ENCODE results near the gene KIAA0513. TPM values are rescaled to one million over a fixed set of nuclear protein-coding genes. Genes with fewer than 3 reads are reported as not detected.
A peak's percentile ranks its signal among the peaks of the same experiment; 100 is the strongest.

Gene KIAA0513
- total and polyA plus RNA-seq, 10 donors: 1.7 to 30.0 (median 21.9) TPM

- Histone ChIP-seq H3K4me1 (peaks cover 0 to 28% (median 8%) of the 10 kb centered on the region in 6 donors), H3K9me3 (no peaks in the 10 kb centered on the region), H3K36me3 (no peaks in the 10 kb centered on the region), H3K4me3 (no peak overlapping the region), H3K27me3 (replicated peaks in 1 of 7) (no peaks in the 10 kb centered on the region), H3K27ac (no peak overlapping the region)
- intact Hi-C loops (cut with DNase I; ENCODE audit: low total_unique reads): no loop called here
- WGBS, 5 donors: 76 to 95% (median 85%) methylated on average over 9 of the region's 9 CpGs
- TF ChIP-seq POLR2A (IDR thresholded peaks at IDR 0.05): no peak
- no peak for TF ChIP-seq POLR2AphosphoS5 (IDR thresholded peaks at IDR 0.05)
- no peak for TF ChIP-seq CTCF (IDR thresholded peaks at IDR 0.05 in 8 of 11, conservative IDR thresholded peaks at IDR 0.05 in 3 of 11)
- DNase-seq: peak; percentile 24
Observed at GRCh38 chr16:85019659-85020245, 7.8 kb upstream of the KIAA0513 start.

- Histone ChIP-seq H3K27ac (peak overlapping the region in 7 of 8 donors; percentile 87 to 98 (median 90)), H3K27me3 (replicated peaks in 1 of 7) (no peaks in the 10 kb centered on the region), H3K36me3 (no peaks in the 10 kb centered on the region), H3K9me3 (no peaks in the 10 kb centered on the region), H3K4me3 (peak overlapping the region in 2 of 8 donors; percentile 79 to 81), H3K4me1 (peaks cover 21 to 60% (median 44%) of the 10 kb centered on the region in 6 donors)
- DNase-seq: no peak
- no peak for TF ChIP-seq POLR2AphosphoS5 (IDR thresholded peaks at IDR 0.05)
- TF ChIP-seq CTCF (IDR thresholded peaks at IDR 0.05 in 8 of 11, conservative IDR thresholded peaks at IDR 0.05 in 3 of 11): no peak
- TF ChIP-seq POLR2A (IDR thresholded peaks at IDR 0.05): no peak
- intact Hi-C loops (cut with DNase I; ENCODE audit: low total_unique reads): no loop called here
- 74 to 82% (median 76%) methylated on average over 8 of the region's 8 CpGs for WGBS, 5 donors
Observed at GRCh38 chr16:85025781-85026653, 1.6 kb upstream of the KIAA0513 start.

- TF ChIP-seq CTCF (IDR thresholded peaks at IDR 0.05 in 8 of 11, conservative IDR thresholded peaks at IDR 0.05 in 3 of 11) (no peak), POLR2AphosphoS5 (IDR thresholded peaks at IDR 0.05) (no peak), POLR2A (IDR thresholded peaks at IDR 0.05) (no peak)
- Histone ChIP-seq H3K9me3 (no peaks in the 10 kb centered on the region), H3K36me3 (peaks cover 0 to 5% (median 2%) of the 10 kb centered on the region in 6 donors), H3K4me1 (peaks cover 21 to 67% (median 44%) of the 10 kb centered on the region in 6 donors), H3K4me3 (peak overlapping the region in 7 of 8 donors; percentile 63 to 86 (median 79)), H3K27ac (peak overlapping the region in 7 of 8 donors; percentile 87 to 98 (median 90)), H3K27me3 (replicated peaks in 1 of 7) (no peaks in the 10 kb centered on the region)
- WGBS, 5 donors: 32 to 53% (median 38%) methylated on average over 4 of the region's 4 CpGs
- no peak for DNase-seq
- intact Hi-C loops (cut with DNase I; ENCODE audit: low total_unique reads): no loop called here
Observed at GRCh38 chr16:85026703-85027102, 892 bp upstream of the KIAA0513 start.

All from spleen (tissue), 11 donors.